Ectodermal cell (in vitro differentiated cells): Measurements from ENCODE around the gene NUP188.

Source experiments
- H3K27ac ChIP-seq: 2 replicates; pipeline ENCODE4 v1.7.0; 2013; ENCODE audit warnings: mild to moderate bottlenecking, low read depth, low read length; ENCODE audit not compliant: insufficient read depth, poor library complexity, severe bottlenecking
- H3K27me3 ChIP-seq: 2 replicates; pipeline ENCODE4 v1.7.0; 2013; ENCODE audit warnings: mild to moderate bottlenecking, low read length; ENCODE audit not compliant: insufficient read depth, control insufficient read depth, poor library complexity, severe bottlenecking
- H3K36me3 ChIP-seq: one replicate; pipeline ENCODE4 v1.7.0; 2013; ENCODE audit warnings: low read length; ENCODE audit not compliant: control insufficient read depth, insufficient read depth
- H3K4me1 ChIP-seq: one replicate; pipeline ENCODE4 v1.7.0; 2013; ENCODE audit warnings: low read length; ENCODE audit not compliant: control insufficient read depth, insufficient read depth
- H3K4me3 ChIP-seq: 2 replicates; pipeline ENCODE4 v1.7.0; 2013; ENCODE audit warnings: low read depth, low read length, control low read depth; ENCODE audit not compliant: insufficient read depth
- H3K9me3 ChIP-seq: 2 replicates; pipeline ENCODE4 v1.7.0; 2013; ENCODE audit warnings: mild to moderate bottlenecking, low read length, moderate library complexity; ENCODE audit not compliant: control insufficient read depth
- WGBS, 2 experiments: methylation state at CpG; one replicate each; pipeline ENCODE4 v1.1.7; 2013; ENCODE audit warnings: missing lambda C conversion rate in 2 of 2; 5-methylcytosine and 5-hydroxymethylcytosine counted together

NUP188 gene

DNA sequence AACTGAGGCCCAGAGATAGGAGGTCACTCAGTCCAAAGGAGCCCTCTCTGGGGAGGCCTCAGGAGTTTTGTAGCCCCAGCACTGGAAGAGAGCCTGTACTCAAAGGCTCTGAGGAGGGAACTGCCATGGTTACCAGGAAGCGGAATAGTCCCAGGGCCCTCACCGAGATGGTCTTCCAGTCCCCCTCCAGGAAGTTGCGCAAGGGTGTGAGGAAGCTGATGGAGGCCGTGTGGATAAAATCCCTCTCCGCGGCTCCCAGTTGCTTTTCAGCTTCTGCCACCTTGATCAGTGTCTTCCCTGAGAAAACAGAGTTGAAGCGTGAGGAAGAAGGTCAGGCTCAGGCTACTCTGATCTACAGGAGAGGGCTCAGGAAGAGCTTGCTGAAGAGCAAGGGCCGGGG is 67.1 kb downstream of the NUP188 start:
- no peak overlapping the region for H3K27ac ChIP-seq
- H3K27me3 ChIP-seq, result no peaks in the 10 kb centered on the region
- H3K9me3 ChIP-seq, result no peaks in the 10 kb centered on the region
- peaks cover 12% of the 10 kb centered on the region for H3K36me3 ChIP-seq
- H3K4me3 ChIP-seq, result no peak overlapping the region
- peaks cover 3% of the 10 kb centered on the region for H3K4me1 ChIP-seq
- 95% methylated on average over 8 of the region's 8 CpGs for WGBS, 2 experiments

DNA sequence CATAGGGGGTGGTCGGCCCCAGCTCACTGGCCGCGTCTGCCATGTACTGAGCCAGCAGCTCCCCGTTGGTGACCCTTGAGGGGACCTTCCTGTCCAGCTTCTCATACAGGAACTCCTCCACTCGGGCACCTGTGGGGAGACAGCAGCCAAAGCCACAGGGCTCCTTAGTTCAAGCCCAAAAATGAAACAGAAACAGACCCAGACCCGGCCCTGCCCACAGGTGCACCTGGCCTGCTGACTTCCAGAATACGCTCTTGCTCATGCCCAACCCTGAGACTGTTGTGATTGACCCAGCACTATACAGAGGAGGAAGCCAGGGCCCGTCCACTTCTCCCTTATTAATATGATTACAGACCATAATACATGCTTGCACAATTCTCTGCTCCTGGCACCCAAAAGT is 73.6 kb downstream of the NUP188 start:
- WGBS, 2 experiments, result 89 to 92% methylated on average over 8 of the region's 8 CpGs
- no peaks in the 10 kb centered on the region for H3K27me3 ChIP-seq
- H3K4me3 ChIP-seq, result no peak overlapping the region
- no peak overlapping the region for H3K27ac ChIP-seq
- peaks cover 19% of the 10 kb centered on the region for H3K4me1 ChIP-seq
- H3K36me3 ChIP-seq, result no peaks in the 10 kb centered on the region
- no peaks in the 10 kb centered on the region for H3K9me3 ChIP-seq

DNA sequence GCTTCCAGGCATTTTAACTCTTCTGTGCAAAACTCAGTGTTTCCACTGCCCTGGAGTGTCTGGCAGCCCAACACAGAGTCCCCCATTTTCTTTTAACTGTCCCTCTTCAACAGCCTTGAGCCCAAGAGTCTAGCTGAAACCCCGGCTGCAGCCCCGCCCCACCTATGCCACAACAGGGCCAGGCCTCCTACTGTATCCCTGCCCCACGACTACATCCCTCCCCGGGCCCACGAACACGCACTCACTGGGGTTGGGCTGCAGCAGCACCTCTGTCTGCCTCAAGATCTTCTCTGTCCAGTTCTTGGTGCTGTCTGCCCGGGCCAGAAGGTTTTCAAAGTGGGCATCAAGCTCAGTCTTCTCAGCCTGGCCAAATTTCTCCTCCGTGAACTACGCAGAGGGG is 74.5 kb downstream of the NUP188 start:
- 87% methylated on average over 9 of the region's 9 CpGs for WGBS, 2 experiments
- no peak overlapping the region for H3K27ac ChIP-seq
- H3K9me3 ChIP-seq, result no peaks in the 10 kb centered on the region
- H3K27me3 ChIP-seq, result no peaks in the 10 kb centered on the region
- H3K4me3 ChIP-seq, result no peak overlapping the region
- H3K4me1 ChIP-seq, result peaks cover 27% of the 10 kb centered on the region
- no peaks in the 10 kb centered on the region for H3K36me3 ChIP-seq

DNA sequence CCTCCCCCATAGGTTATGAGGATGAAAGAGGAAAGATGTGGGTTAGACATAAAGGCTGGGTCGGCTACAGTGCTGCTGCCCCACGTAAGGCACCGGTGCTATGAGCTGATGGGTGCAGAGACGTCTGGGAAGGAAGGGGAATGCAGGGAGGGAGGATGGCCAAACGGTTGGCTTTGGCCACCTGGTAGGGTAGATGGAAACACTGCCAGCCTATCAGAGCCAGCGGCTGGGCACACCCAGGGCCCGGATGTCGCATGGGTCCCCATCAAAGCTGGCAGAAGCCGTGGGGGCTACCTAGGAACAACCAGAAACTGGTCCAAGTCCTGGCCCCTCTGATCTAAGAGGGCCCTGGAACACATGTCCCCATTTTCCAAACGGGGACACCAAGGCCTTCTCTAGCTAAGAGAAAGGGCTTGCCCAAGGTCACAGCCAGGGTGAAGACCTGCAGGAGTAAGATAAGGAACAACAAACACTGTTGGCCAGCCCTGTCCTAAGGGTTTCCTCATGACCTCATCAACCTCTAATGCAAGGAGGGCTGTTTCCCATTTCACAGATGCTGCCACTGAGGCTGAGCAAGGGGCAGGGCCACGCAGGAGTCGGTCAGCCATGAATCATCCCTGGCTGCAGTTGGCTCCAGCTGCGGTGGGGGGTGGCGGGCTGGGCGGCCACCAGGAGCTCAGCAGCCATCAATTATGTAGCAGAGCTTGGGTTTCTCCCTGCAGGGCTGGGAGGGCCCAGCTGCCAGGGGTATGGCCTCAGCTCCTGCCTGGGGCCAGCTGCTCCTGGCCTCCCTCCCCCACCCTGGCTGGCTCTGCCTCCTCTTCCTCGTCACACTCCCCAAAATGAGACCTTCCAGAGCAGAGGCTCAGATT is 75.8 kb downstream of the NUP188 start:
- Histone ChIP-seq H3K9me3 (no peaks in the 10 kb centered on the region), H3K36me3 (no peaks in the 10 kb centered on the region), H3K4me3 (no peak overlapping the region), H3K27me3 (no peaks in the 10 kb centered on the region), H3K4me1 (peaks cover 33% of the 10 kb centered on the region), H3K27ac (peak overlapping the region; percentile 44)
- 75 to 76% methylated on average over 16 of the region's 16 CpGs for WGBS, 2 experiments

DNA sequence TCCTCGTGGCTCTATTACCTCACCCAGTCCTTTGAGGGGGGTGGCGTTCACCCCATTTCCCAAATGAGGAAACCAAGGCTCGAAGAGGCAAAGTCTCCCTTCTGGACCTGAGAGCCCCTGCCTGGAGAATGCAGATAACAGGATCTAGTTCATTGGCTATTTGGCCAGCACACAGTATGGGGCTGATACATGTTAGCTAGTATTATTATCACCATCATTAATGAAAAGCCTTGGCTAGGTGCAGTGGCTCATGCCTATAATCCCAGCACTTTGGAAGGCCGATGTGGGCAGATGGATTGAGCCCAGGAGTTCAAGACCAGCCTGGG is 76.4 kb downstream of the NUP188 start:
- H3K36me3 ChIP-seq, result no peaks in the 10 kb centered on the region
- no peaks in the 10 kb centered on the region for H3K9me3 ChIP-seq
- no peaks in the 10 kb centered on the region for H3K27me3 ChIP-seq
- peak overlapping the region; percentile 44 for H3K27ac ChIP-seq
- no peak overlapping the region for H3K4me3 ChIP-seq
- WGBS, 2 experiments, result 80 to 83% methylated on average over 4 of the region's 4 CpGs
- H3K4me1 ChIP-seq, result peaks cover 33% of the 10 kb centered on the region

DNA sequence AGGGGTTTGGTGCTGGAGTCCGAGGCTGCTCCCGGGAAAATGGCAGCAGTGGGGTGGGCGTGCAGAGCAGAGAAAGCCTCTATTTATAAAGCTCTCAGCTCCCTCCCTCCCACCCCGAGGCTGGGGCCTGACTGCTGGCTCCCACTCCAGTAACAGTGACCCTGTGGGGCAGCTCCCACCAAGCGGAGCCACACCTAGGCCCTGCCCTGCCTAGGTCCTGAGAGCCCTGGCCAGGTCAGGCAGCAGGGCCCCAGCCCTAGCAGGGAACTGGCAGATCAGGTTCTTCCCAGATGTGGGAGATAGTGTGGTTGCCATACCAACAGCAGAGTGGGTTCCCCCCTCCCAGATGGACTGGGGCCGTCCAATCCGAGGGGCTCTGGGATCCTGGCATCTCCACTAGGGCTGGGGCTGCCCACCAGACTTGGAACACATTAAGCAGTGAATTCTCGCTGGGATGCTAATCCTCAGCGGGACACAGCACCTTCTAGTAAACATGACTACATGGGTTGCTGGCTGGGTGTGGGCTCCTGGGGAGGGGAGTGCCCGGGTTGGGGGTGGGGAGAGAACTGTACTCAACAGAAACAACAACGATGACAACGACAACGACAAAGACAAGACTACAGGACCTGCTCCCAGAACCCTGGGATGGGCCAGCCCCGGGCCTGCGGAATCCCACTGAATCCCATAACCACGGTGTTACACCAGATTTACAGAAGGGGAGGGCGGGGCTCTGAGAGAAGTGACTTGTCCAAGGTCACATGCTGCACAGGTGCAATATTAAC is 79.1 kb downstream of the NUP188 start:
- H3K27ac ChIP-seq, result peak overlapping the region; percentile 6
- H3K4me3 ChIP-seq, result peak overlapping the region; percentile 71
- no peaks in the 10 kb centered on the region for H3K36me3 ChIP-seq
- no peaks in the 10 kb centered on the region for H3K9me3 ChIP-seq
- WGBS, 2 experiments, result 64 to 67% methylated on average over 17 of the region's 17 CpGs
- H3K27me3 ChIP-seq, result no peaks in the 10 kb centered on the region
- peaks cover 33% of the 10 kb centered on the region for H3K4me1 ChIP-seq

DNA sequence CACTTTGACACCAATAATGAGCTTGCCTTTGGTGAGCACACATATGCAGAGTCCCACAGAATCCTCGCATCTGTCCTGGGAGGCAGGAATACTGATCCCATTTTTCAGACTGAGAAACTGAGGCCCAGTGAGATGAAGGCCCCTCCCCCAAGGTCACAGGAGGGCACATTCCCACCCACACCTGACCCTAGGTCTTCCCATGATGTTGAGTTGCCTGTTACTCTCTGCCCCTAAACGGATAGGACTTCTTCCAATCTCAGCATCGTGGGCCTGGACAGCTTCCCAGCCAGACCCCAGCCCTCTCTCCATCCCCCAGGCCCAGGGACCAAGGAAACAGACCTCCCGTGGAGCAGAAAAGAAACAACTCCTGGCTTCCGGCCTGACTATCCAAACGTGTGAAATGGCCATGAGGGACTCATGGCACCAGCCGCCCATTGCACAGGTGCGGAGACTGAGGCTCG is 79.8 kb downstream of the NUP188 start:
- Histone ChIP-seq H3K9me3 (no peaks in the 10 kb centered on the region), H3K27ac (no peak overlapping the region)
- 48 to 50% methylated on average over 9 of the region's 9 CpGs for WGBS, 2 experiments

DNA sequence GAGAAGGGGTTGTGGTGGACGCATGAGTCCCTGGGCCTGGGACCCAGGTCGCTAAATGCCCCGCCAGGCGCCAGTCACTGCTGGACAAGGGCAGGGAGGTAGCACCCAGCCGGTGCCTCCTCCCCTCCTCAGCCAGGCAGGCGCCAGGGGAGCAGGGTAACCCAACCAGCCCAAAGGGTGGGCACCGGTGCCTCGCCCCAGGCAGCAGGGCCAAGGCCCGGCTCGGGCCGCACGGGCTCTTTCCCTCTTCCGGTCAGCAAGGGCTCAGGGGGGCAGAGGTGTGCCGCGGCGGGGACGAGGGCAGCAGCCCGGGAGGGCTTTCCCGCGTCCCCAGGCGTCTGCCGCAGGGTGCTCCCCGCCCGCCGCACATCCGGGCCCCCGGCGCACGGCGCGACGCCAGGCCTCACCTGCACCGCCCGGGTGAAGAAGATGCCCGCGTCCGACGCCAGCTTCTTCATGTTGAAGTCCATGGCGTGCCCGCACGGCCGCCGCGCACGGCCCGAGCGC is 80.2 kb downstream of the NUP188 start:
- no peaks in the 10 kb centered on the region for H3K36me3 ChIP-seq
- WGBS, 2 experiments, result 4% methylated on average over 47 of the region's 47 CpGs
- H3K4me1 ChIP-seq, result peaks cover 28% of the 10 kb centered on the region
- no peak overlapping the region for H3K27ac ChIP-seq
- no peaks in the 10 kb centered on the region for H3K27me3 ChIP-seq
- no peaks in the 10 kb centered on the region for H3K9me3 ChIP-seq
- H3K4me3 ChIP-seq, result peak overlapping the region; percentile 71

More for the DNA sequence above, 79.8 kb downstream of the NUP188 start:
- Histone ChIP-seq H3K27me3 (no peaks in the 10 kb centered on the region), H3K4me3 (peak overlapping the region; percentile 71), H3K4me1 (peaks cover 29% of the 10 kb centered on the region), H3K36me3 (no peaks in the 10 kb centered on the region)

DNA sequence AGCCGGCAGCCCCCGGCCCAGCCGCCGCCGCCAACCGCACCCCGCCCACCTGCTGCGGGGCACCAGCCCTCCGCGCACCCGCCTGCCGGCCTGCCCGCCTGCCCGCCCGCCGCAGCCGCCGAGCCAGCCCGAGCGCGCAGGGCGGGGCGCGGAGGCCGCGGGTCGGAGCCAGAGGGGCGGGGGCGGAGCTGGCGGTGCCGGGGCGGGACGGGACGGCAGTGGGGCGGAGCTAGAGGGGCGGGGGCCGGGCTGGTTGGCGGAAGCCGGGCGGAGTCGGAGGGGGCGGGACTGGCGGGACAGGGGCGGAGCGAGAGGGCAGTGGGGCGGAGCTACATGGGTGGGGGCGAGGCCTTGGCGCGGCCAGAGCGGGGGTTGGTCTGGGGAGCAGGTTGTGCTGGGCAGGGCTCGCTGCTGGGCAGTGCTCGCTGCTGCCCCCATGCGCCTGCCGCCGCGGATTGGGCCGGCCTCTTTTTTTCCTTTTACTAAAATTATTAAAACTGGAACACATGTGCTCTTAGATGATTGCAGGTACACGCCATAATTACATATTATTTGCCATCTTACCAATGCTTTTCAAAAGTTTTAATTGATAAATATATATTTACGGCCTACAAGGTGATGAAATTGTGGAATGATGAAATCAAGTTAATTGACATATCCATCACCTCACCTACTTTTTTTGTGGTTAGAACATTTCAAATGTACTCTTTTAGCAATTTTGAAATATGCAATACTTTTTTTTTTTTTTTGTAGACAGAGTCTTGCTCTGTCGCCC is 80.9 kb downstream of the NUP188 start, which contains the start of gene SH3GLB2:
Gene SH3GLB2, minus strand, starts transcription at position 140 of the 775 bp plus-strand sequence. CDS start 177 bp downstream, outside the sequence.
- Histone ChIP-seq H3K4me3 (peak within 1 kb of the TSS; percentile 71), H3K4me1 (peaks cover 25% of the 10 kb centered on the region), H3K27me3 (no peaks in the 10 kb centered on the region), H3K9me3 (no peaks in the 10 kb centered on the region), H3K36me3 (no peaks in the 10 kb centered on the region), H3K27ac (no peak within 1 kb of the TSS)
- 2% methylated on average over 58 of the region's 60 CpGs for WGBS, 2 experiments
